HepG2 (cell line): ENCODE results near the gene RBM12. TPM values are rescaled to one million over a fixed set of nuclear protein-coding genes. Genes with fewer than 3 reads are reported as not detected.

Experiments
- BATF2 ChIP-seq: sonication (generic); formaldehyde crosslinking; IDR thresholded peaks from 2 replicates; pipeline ENCODE4 v1.8.0; 2022; ENCODE audit warnings: mild to moderate bottlenecking, missing genetic modification reagents, moderate library complexity
- DZIP1 ChIP-seq: sonication (generic); formaldehyde crosslinking; IDR thresholded peaks from 2 replicates; pipeline ENCODE4 v1.5.0; 2020; ENCODE audit warnings: mild to moderate bottlenecking, missing genetic modification reagents
- HOXA5 ChIP-seq: sonication (generic); formaldehyde crosslinking; IDR thresholded peaks from 2 replicates; pipeline ENCODE4 v1.4.0; 2020; ENCODE audit warnings: missing genetic modification reagents
- KLF13 ChIP-seq: sonication (generic); formaldehyde crosslinking; IDR thresholded peaks from 2 replicates; pipeline ENCODE4 v1.4.0; 2020; ENCODE audit warnings: mild to moderate bottlenecking, missing genetic modification reagents
- NFE2 ChIP-seq: sonication (generic); formaldehyde crosslinking; IDR thresholded peaks from 2 replicates; pipeline ENCODE4 v1.4.0; 2020; ENCODE audit warnings: missing genetic modification reagents
- NFKBIZ ChIP-seq: IDR thresholded peaks from 2 replicates; pipeline ENCODE4 v1.6.1; 2018; ENCODE audit warnings: missing genetic modification reagents, missing compliant biosample characterization
- PBX3 ChIP-seq: sonication (generic); formaldehyde crosslinking; IDR thresholded peaks from 2 replicates; pipeline ENCODE4 v1.8.1; 2023; ENCODE audit warnings: missing genetic modification reagents, inconsistent platforms, borderline replicate concordance
- SP140L ChIP-seq: sonication (generic); formaldehyde crosslinking; IDR thresholded peaks from 2 replicates; pipeline ENCODE4 v1.4.0; 2020; ENCODE audit warnings: missing genetic modification reagents, borderline replicate concordance
- TFDP1 ChIP-seq: IDR thresholded peaks from 2 replicates; pipeline ENCODE4 v1.6.1; 2016; ENCODE audit warnings: missing compliant biosample characterization, missing genetic modification reagents, borderline replicate concordance
- ZBTB7B ChIP-seq: sonication (generic); formaldehyde crosslinking; IDR thresholded peaks from 2 replicates; pipeline ENCODE4 v1.4.0; 2020; ENCODE audit warnings: missing genetic modification reagents
- ZFP90 ChIP-seq: sonication (generic); formaldehyde crosslinking; IDR thresholded peaks from 2 replicates; pipeline ENCODE4 v1.8.0; 2022; ENCODE audit warnings: missing genetic modification reagents, mild to moderate bottlenecking, inconsistent platforms, borderline replicate concordance
- ZNF383 ChIP-seq: sonication (generic); formaldehyde crosslinking; IDR thresholded peaks from 2 replicates; pipeline ENCODE4 v1.4.0; 2020; ENCODE audit warnings: missing genetic modification reagents, mild to moderate bottlenecking, borderline replicate concordance
- ZNF496 ChIP-seq: sonication (generic); formaldehyde crosslinking; IDR thresholded peaks from 2 replicates; pipeline ENCODE4 v1.8.1; 2023; ENCODE audit warnings: mild to moderate bottlenecking, moderate library complexity, missing genetic modification reagents; ENCODE audit not compliant: insufficient replicate concordance
- ZNF503 ChIP-seq: sonication (generic); formaldehyde crosslinking; IDR thresholded peaks from 2 replicates; pipeline ENCODE4 v1.4.0; 2020; ENCODE audit warnings: missing genetic modification reagents
- ZNF512 ChIP-seq: sonication (generic); formaldehyde crosslinking; IDR thresholded peaks from 2 replicates; pipeline ENCODE4 v1.4.0; 2020; ENCODE audit warnings: mild to moderate bottlenecking, missing genetic modification reagents
- ZNF552 ChIP-seq: sonication (generic); formaldehyde crosslinking; IDR thresholded peaks from 2 replicates; pipeline ENCODE4 v1.9.0; 2022; ENCODE audit warnings: missing genetic modification reagents, mild to moderate bottlenecking, borderline replicate concordance
- ZNF773 ChIP-seq: sonication (generic); formaldehyde crosslinking; IDR thresholded peaks from 2 replicates; pipeline ENCODE4 v1.4.0; 2020; ENCODE audit warnings: missing genetic modification reagents, borderline replicate concordance
- ZNF792 ChIP-seq: IDR thresholded peaks from 2 replicates; pipeline ENCODE4 v1.6.1; 2016
- ZNF800 ChIP-seq: sonication (generic); formaldehyde crosslinking; IDR thresholded peaks from 2 replicates; pipeline ENCODE4 v1.4.0; 2020; ENCODE audit warnings: missing genetic modification reagents
- polyA plus RNA-seq, 8 experiments: library from polyadenylated mRNA; depleted of rRNA in 3 of 8; stranded (reverse) in 7 of 8; unstranded in 1 of 8; fragments of >200 nt; fragmentation: Illumina TruSeq in 4 of 8; extraction: Trizol in 4 of 8; gene quantifications; 2 replicates each; pipeline versions ENCODE4 v1.2.1 to v1.2.3, GENCODE V29; 2011 to 2016; ENCODE audit warnings: low read depth in 4 of 8, missing spikeins in 1 of 8, mixed read lengths in 1 of 8; ENCODE audit not compliant: insufficient read depth in 1 of 8
- total RNA-seq, 5 experiments: library from RNA; depleted of rRNA; stranded (reverse); fragments of >200 nt; fragmentation: Illumina TruSeq; extraction: Trizol; gene quantifications; 2 replicates each; pipeline ENCODE4 v1.2.3, GENCODE V29; 2016; ENCODE audit warnings: low read depth in 1 of 5

The RBM12 gene
- total and polyA plus RNA-seq, 2 of the 13 experiments (the other 11 are each of a cell fraction or from before 2014, with no cell fraction given): 97.9 to 104 TPM

GRCh38 chr20:35695245-35695749 lies 30.6 kb upstream of the RBM12 start (continued):
- TF ChIP-seq ZNF773 (CRISPR knock-in tag) (no peak), ZNF512 (CRISPR knock-in tag) (no peak), NFE2 (CRISPR knock-in tag) (no peak), PBX3 (CRISPR knock-in tag) (no peak), NFKBIZ (CRISPR knock-in tag) (no peak), DZIP1 (CRISPR knock-in tag) (no peak), ZNF496 (CRISPR knock-in tag) (no peak), BATF2 (CRISPR knock-in tag) (no peak), ZFP90 (CRISPR knock-in tag) (no peak), ZNF792 (CRISPR knock-in tag) (no peak), ZNF383 (CRISPR knock-in tag) (no peak), ZNF503 (CRISPR knock-in tag) (no peak), SP140L (CRISPR knock-in tag) (no peak), ZNF800 (CRISPR knock-in tag) (no peak), HOXA5 (no peak), TFDP1 (CRISPR knock-in tag) (no peak), ZNF552 (CRISPR knock-in tag) (no peak), KLF13 (CRISPR knock-in tag) (0 out of 2 replicates have a peak, but pooled peaks have one; percentile 31), ZBTB7B (no peak)
